ENCODE results near the gene CRK. TPM values are rescaled to one million over a fixed set of nuclear protein-coding genes. Genes with fewer than 3 reads are reported as not detected.

CRK gene
- 80.7 and 87.1 TPM in 2 replicates for total RNA-seq (2014; rRNA removed; shearing (Covaris generic))
- polyA plus RNA-seq (2015; cell fraction: cytosol; rRNA removed), result 57.1 and 76.6 TPM in 2 replicates
- 14.3 and 14.8 TPM in 2 replicates for polyA plus RNA-seq (2015; cell fraction: nucleus; rRNA removed)

DNA sequence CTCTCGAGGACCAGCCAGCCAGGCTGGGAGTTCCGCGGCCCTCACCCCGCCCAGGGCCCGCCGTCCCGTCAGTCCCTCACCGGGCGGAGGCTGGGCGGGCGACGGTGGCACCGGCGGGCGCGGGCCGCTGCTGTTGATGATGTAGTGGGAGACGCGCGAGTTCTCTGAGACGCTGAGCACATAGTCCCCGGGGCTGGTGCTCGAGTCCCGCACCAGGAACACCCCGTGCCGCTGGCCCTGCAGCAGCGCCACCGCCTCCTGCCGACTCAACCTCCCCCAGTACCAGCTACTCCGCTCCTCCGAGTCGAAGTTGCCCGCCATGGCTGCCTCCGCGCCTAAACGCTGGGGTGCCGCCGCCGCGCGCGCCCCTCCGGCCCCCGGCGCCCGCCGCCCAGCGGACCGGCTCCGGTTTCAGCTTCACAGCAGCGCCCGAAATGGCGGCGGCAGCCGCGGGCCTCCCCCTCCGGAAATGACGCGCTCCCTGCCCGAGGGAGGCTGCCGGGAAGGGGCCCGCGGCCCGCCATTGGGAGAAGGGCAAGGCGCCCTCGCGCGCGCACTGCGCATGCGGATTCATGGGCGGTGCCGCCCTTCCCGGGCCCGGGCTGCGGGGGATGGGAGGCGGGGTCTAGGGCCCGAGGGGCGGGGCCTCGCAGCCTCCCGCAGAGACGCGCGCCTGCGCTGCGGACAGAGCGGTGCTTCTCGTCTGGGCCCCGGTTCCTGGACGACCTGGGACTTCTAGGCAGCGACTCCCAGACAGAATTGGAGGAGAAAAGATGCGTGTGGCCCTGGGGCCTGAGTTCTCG lies at the start of gene CRK:
Gene CRK (minus strand): TSS at position 436 of the 803 bp plus-strand sequence. CDS start 115 bp downstream, at position 321.
- DNase-seq (ENCODE audit: low read depth, low spot score), result peak; percentile 94
- in situ Hi-C loops (cut with HindIII; ENCODE audit: low pct_unique_long_range_greater_than_20kb, low sequenced_read_pairs), result no loop called here

DNA sequence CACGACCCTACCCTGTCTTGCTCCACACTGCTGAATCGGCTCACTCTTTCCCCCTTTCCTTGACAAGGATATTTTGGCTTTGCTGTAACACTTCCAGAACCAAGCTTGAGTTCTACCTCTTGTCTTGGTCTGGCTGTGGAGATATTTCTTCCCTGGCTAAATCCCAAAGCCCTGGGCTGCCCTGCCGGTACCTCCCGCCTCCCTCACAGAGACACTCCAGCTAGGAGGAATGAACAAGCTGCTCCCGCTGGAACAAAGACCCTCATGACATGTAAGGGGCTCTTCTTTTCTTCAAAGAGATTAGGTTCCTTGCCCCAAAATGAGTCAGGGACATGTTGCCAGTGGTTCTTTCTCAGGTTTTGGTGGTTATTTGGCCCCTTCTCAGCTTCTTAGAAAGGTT lies 49.6 kb upstream of the CRK start:
- no peak for DNase-seq (ENCODE audit: low read depth, low spot score)
- in situ Hi-C loops (cut with HindIII; ENCODE audit: low pct_unique_long_range_greater_than_20kb, low sequenced_read_pairs), result no loop called here

DNA sequence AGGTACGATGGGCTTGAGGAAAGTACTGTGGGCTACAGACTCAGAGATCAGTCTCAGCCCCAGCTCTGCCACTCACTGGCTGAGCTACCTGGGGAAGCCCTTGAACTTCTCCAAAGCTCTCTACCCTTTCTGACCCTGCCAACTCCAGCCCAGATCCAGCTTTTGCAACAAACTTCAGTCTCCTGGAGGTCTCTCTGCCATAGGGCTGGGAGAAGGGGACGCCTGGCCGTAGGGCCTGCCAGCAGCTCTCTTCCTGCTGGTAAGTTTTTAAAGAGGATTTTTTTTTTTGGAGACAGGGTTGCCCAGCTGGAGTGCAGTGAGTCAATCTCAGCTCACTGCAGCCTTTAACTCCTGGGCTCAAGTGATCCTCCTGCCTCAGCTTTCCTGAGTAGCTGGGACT lies 48.8 kb upstream of the CRK start:
- in situ Hi-C loops (cut with HindIII; ENCODE audit: low pct_unique_long_range_greater_than_20kb, low sequenced_read_pairs), result no loop called here
- DNase-seq (ENCODE audit: low read depth, low spot score), result no peak

DNA sequence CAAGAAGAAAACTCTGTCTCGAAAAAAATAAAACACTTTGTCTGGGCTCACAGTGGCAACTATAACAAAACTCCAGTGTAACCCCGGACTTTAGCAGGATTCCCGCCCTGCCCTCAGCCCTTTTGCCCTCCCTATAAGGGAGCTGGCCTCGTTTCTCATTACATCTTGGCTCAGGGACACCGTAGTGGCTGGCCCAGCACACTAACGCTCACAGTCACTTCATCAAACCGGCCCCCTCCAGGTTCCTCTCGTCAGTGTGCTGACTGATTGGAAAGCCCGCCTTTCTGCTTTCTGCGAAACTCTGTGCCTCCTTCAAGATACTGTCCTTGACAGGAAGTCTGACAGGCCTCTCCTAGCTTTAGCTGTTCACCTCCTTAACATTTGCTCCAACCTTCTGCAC lies 47.7 kb upstream of the CRK start:
- in situ Hi-C loops (cut with HindIII; ENCODE audit: low pct_unique_long_range_greater_than_20kb, low sequenced_read_pairs), result no loop called here

DNA sequence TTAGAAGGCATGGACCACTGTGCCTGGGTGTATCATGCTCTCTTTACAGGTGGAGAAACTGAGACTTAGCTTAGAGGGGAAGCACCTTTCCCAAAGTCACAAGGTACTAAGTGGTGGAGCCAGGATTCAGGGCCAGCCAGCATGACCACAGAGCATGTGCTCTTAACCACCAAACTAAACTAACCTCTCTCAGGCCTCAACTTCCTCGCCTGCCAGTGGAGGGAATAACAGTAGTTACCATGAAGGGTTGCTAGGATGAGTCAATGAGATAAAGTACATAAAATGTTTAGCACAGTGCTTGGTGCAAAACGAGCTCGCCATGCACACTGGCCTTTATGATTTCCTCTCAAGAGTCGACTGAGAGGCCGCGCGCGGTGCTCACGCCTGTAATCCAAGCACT lies 42.8 kb upstream of the CRK start:
- in situ Hi-C loops (cut with HindIII; ENCODE audit: low pct_unique_long_range_greater_than_20kb, low sequenced_read_pairs), result no loop called here
- no peak for DNase-seq (ENCODE audit: low read depth, low spot score)

More for the DNA sequence above, 47.7 kb upstream of the CRK start:
- DNase-seq (ENCODE audit: low read depth, low spot score), result no peak

DNA sequence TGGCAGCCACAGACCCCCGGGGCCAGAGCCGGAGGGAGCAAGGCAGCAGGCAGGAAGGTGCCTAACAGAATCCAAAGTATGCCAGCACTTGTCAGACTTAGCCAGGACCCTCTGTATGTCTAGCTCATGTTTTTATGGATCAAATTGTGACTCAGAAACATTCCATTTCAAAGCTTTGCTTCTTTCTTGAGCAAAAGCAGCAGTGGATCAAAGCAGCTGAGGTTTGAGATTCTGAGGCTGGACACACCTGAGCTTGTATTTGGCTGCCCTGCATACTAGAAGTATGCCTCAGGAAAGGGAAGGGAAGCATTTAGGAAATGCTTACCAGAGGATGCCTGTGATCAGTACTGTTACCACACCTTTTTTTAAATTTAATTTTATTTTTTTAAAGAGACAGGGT lies 42.2 kb upstream of the CRK start:
- no peak for DNase-seq (ENCODE audit: low read depth, low spot score)
- in situ Hi-C loops (cut with HindIII; ENCODE audit: low pct_unique_long_range_greater_than_20kb, low sequenced_read_pairs), result no loop called here

DNA sequence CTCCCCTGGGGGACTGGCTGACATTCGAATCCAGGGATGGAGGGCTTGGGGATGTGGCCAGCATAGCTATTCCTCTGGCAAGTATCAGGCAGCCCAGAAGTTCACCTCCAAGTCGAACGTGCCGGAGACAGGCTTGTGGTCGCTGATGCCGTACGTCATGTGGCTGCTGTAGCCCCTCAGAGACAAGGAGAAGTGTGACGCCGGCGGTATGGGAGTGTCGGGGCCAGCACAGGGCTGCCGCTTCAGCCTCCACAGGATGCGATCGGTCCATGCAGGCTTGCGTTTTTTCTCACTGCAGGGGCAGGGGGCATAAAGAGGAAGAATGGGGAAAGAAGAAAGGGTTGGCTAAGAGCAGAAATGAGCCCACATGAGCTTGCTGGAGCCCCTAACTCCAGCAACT lies 41.8 kb upstream of the CRK start:
- DNase-seq (ENCODE audit: low read depth, low spot score), result no peak
- in situ Hi-C loops (cut with HindIII; ENCODE audit: low pct_unique_long_range_greater_than_20kb, low sequenced_read_pairs), result no loop called here

DNA sequence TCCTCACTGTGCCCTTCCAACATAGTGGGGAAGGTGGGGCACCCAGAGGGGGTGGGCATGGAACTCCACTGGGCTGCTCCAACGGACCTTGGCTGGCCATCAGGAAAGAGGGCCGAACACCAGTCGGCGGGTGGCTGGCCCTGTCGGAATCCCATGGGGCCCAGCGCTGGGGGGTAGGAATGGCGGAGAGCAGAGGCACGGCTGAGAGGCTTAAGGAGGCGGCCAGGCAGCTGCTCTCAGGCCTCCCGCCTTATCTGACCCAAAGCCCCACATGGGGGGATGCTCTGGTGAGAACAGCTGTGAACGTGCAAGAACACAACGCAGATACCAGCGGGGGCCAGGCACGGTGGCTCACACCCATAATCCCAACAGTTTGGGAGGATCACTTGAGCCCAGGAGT lies 40.8 kb upstream of the CRK start:
- DNase-seq (ENCODE audit: low read depth, low spot score), result no peak
- in situ Hi-C loops (cut with HindIII; ENCODE audit: low pct_unique_long_range_greater_than_20kb, low sequenced_read_pairs), result no loop called here

DNA sequence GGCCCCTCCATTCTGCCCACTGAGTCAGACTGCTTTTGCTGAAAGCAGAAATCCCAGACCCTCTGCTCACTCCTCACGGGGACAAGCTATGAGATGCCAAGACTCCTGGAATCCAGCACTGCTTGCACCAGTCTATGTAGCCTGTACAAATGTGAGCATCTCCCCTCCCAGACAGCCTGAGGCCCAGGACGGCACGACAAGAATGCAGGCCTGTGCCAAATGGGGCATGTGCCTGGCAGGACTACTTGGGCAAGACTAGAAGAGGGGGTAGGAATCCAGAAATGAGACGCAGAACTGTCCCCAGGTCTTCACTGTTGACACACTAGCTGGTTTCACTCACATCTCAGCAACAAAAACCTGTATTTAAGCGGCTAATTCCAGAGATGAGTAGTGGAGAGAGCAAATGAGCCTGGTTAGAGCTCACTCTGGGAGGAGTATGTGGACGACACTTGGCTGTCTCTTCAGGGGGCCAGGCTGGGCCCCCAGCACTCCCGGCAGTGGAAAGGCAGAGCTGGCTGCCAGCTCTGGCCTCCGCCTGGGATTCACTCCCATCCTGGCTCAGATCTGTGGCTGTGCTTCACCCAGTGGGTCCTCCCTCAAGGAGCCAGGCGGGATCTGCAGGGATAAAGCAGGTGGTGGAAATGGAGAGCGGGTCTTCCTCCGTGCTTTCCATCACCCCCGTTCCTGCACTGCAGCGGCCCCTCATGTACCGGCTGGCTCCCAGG lies 39.4 kb upstream of the CRK start:
- DNase-seq (ENCODE audit: low read depth, low spot score), result peak; percentile 41
- in situ Hi-C loops (cut with HindIII; ENCODE audit: low pct_unique_long_range_greater_than_20kb, low sequenced_read_pairs), result no loop called here

DNA sequence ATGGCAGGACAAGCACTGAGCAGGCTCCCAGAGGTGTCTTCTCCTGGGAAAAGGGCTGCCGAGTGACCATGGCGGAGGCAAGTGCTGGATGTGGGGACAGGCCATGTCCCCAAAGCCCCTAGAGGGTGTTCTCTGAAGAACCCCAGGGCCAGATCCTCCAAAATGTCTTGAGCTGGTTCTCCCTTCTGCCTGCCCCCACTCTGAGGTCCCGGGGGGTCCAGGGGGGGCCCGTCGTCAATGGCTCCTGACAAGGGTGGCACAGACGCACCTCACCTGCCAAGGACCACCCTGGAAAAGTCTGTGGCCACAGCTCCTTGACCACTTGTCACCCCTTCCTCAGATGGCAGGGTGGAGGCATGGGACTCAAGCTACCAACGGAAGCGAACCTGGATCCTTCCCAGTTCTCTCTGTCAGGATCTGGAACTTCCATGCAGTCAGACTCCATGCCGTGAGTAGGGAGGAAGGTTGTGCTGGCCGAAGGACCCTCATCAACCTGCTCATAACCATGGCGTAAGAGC lies 38.8 kb upstream of the CRK start:
- in situ Hi-C loops (cut with HindIII; ENCODE audit: low pct_unique_long_range_greater_than_20kb, low sequenced_read_pairs), result no loop called here
- no peak for DNase-seq (ENCODE audit: low read depth, low spot score)

DNA sequence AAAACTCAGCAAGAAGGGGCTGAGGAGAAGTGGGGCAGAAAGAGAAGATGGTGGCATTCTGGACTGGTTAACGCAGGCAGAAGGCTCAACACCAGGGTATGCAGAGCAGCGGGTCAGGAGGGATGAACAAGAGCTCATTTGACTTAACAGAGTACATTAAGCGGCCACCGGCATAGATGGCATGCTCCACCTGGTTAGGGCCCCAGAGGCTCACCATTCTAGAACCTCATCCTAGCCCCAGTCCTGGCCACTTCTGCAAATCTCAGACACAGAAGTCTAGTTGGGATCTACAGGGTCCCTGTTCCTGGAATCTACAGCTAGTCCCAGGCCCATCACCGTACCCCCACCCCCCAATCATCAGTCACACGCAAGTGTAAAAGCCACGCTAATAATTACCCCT lies 38.2 kb upstream of the CRK start:
- DNase-seq (ENCODE audit: low read depth, low spot score), result no peak
- in situ Hi-C loops (cut with HindIII; ENCODE audit: low pct_unique_long_range_greater_than_20kb, low sequenced_read_pairs), result no loop called here

DNA sequence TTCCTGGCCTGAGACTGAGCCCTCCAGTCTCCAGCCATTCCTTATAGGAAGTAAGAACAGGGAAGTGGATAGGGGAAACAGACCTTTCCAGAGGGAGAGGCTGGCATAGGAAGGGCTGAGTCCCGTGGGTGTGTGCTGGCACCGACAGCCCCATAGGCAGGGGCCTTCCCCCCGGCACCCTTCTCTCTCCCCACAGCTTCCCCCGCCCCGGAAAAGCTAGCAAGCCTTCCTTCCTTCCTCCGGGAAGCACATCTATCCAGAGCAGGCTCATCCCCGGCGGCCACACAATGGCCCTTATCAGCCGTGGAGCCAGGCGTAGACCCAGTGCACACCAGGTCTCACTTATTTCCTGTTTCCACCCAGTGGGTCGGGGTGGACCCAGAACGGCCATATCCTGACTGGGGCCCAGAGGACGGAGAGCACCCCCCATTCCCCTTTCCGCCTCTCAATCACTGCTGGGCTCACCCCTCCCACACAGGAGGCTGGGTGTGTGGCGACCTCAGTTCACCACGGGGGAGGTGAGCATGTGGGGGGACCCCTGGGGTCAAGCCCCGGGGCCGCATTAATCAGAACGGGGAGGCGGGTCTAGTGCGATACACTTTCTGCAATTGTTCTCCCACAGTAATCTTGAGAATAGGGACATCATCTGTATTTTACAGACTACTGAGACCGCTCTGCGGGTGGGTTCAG lies 37.4 kb upstream of the CRK start:
- no peak for DNase-seq (ENCODE audit: low read depth, low spot score)
- in situ Hi-C loops (cut with HindIII; ENCODE audit: low pct_unique_long_range_greater_than_20kb, low sequenced_read_pairs), result no loop called here

DNA sequence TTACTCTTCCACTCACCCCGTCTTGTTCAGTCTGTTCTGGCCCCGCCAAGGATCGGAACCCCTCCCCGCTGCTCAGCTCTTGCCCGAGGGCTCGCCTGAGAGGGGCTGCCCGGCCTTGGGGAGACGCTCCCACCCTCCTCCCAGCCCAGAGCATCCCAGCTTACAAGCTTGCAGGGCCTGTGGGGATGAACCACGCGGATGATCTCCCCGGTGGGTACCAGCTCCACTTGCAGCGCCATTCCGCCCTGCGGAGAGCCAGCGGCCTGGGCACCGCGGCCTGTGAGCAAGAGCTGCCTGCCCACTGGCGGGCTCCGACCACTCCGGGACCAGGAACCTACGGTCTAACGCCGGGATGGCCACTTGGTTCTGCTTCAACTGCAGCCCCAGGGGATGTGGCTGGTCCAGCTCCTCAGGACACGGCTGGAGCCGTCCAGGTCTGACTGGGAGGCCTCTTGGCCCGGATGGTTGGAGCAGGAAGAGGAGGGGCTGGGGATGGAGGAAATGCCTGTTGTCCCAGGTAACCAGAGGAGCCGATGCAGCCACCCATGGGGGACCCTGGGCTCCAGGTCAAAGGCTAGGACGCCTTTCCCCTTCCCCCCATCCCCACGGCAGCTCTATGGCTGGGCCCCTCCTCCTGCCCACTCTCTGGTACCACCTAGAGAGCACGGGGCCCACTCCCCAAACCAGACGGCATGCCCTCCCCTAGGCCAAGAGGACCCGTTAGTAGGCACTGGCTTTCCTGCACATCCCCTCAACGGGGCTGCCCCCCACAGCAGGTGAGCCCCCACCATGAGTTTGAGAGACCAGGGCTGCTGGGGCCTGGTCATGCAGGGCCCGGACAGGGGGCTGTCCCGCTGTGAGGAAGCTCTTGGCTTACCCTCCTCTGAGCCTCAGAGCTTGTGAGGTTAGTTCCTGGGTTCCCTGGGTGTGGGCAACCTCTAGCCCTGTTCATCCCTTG lies 36.5 kb upstream of the CRK start, which contains the start of gene MYO1C:
Gene MYO1C (minus strand): TSS at position 438 of the 958 bp plus-strand sequence. CDS start 199 bp downstream, at position 239.
- in situ Hi-C loops (cut with HindIII; ENCODE audit: low pct_unique_long_range_greater_than_20kb, low sequenced_read_pairs), result no loop called here
- no peak for DNase-seq (ENCODE audit: low read depth, low spot score)

DNA sequence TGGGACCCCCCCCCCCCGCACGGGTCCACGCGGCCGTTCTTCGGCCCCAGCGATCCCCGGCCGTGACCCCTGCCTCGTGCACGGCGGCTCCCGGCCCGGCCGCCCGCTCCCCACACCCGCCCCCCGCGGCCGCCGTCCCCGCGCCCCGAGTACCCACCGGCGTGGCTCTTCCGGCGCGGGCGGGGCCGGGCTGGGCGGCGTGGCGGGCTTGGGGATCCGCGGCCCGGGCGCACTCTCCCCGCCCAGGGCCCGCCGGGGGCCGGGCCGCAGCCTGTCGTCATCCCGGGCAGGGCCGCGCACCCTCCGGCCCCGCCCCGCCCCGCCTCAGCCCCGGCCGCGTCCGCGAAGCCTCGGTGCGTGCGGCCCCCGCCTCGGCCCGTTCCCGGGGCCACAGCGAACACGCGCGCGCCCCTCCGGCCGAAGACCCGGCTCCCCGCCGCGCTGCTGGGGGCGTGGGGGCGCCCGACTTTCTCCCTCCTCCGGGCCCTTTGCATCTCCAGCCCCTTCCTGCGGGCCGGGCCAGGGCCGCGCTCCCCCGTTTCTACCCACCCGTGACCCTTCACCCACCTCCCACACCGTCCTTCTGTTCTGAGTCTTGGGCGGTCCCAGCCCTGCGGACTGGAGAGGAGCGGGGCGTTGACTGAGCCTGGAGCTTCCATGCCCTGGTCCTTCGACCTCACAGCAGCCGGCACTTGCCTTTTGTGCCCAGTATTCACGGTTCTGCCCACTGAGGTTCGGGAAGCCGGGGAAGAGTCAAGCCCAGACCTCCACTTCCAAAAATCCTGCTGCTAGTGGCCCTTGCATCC lies 35.6 kb upstream of the CRK start:
- in situ Hi-C loops (cut with HindIII; ENCODE audit: low pct_unique_long_range_greater_than_20kb, low sequenced_read_pairs), result no loop called here
- peak; percentile 45 for DNase-seq (ENCODE audit: low read depth, low spot score)

DNA sequence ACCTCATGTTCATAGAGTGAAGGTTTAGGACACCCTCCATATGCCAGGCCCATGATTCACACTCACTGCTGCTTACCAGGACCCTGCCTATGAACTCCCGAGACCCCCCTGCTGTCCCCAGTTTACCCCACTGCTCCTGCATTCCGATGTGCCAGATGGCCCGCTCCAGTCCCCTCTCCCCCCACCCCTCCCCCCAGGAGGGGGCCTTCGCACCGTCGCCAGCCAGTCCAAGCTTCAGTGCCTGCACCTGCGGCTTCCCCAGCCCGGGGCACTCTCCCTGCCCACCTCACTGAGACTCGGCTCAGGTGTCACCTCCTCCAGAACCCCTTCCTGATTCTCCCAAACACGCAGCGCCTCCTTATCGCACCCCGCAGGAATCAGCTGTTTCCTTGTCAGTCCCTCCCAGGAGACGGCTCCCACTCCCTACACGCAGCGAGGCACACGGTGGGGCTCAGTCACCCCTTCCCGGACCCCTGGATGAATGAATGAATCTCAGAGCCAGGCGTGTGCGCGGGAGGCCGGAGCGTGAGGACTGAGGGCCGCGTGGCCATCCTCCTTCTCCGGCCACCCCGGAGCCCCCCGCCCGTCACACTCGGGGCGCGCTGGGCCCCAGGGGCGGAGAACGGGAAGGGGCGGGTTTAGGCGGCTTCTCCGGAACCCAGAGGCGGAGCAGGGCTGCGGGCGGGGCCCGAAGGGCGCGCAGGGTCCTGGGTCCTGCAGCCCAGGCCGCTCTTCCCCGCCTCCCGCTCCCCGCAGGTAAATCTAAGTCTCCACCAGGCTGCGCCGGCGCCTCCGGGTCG lies 34.8 kb upstream of the CRK start:
- no peak for DNase-seq (ENCODE audit: low read depth, low spot score)
- in situ Hi-C loops (cut with HindIII; ENCODE audit: low pct_unique_long_range_greater_than_20kb, low sequenced_read_pairs), result no loop called here
